Stimulated activated naive B cell treated with anti-CD40 and anti-IgM and Interleukin-4, amounts not matched to agents 10 μg/mL and 1 μg/mL and 100 μg/mL, for 72 hours (primary cell): Measurements from ENCODE around the gene WWP2.
A peak's percentile ranks its signal among the peaks of the same experiment; 100 is the strongest.
"Not testable (repeated sequence)": the region's sequence is repeated elsewhere in the genome, so short reads cannot be mapped to it uniquely, and the experiment has no call there.

ENCODE experiments used
- ATAC-seq, 2 donors: fragments of 150-1000 bp; cut with Tn5 transposase; replicated peaks; 2 replicates each; pipeline ENCODE4 v1.10.0; 2021; ENCODE audit warnings: moderate library complexity in 1 of 2
- DNase-seq: peaks from one replicate; pipeline ENCODE4 v3.0.0; 2021
- H3K27ac Mint-ChIP-seq: one replicate; pipeline ENCODE4 v1.8.0; 2022; ENCODE audit warnings: mild to moderate bottlenecking, mixed read lengths
- H3K27me3 Mint-ChIP-seq, 2 donors: one replicate each; pipeline ENCODE4 v1.8.0; 2022; ENCODE audit warnings: mixed read lengths in 2 of 2
- H3K36me3 Mint-ChIP-seq, 2 donors: one replicate each; pipeline ENCODE4 v1.8.0; 2022; ENCODE audit warnings: mixed read lengths in 2 of 2, mild to moderate bottlenecking in 1 of 2
- H3K4me1 Mint-ChIP-seq, 2 donors: one replicate each; pipeline ENCODE4 v1.8.0; 2022; ENCODE audit warnings: mixed read lengths in 2 of 2, mild to moderate bottlenecking in 1 of 2
- H3K4me3 Mint-ChIP-seq, 2 donors: one replicate each; pipeline ENCODE4 v1.8.0; 2022; ENCODE audit warnings: mild to moderate bottlenecking in 2 of 2, mixed read lengths in 2 of 2, moderate library complexity in 1 of 2
- H3K9me3 Mint-ChIP-seq, 2 donors: one replicate each; pipeline ENCODE4 v1.8.0; 2022; ENCODE audit warnings: mixed read lengths in 2 of 2, mild to moderate bottlenecking in 1 of 2

Gene WWP2

GRCh38 chr16:69761983-69762813 is at the start of gene WWP2:
WWP2 (plus strand) TSS chr16:69762332; CDS start chr16:69787011, 24,679 bp downstream.
- Mint-ChIP-seq H3K4me1 (peaks cover 28 to 33% of the 10 kb centered on the region in 2 donors), H3K4me3 (peak within 1 kb of the TSS; percentile 92 to 97), H3K27me3 (peaks cover 0 to 14% of the 10 kb centered on the region in 2 donors), H3K36me3 (peaks cover 10 to 19% of the 10 kb centered on the region in 2 donors), H3K27ac (peak within 1 kb of the TSS; percentile 99), H3K9me3 (peaks cover 0 to 5% of the 10 kb centered on the region in 2 donors)
- DNase-seq (peak; percentile 64), ATAC-seq (peak; percentile 83 to 85)

GRCh38 chr16:69712914-69713581 is 49.1 kb upstream of the WWP2 start:
- Mint-ChIP-seq H3K27ac (peak overlapping the region; percentile 31), H3K4me1 (no peaks in the 10 kb centered on the region), H3K36me3 (peaks cover 33 to 41% of the 10 kb centered on the region in 2 donors), H3K4me3 (no peak overlapping the region), H3K27me3 (no peaks in the 10 kb centered on the region), H3K9me3 (no peaks in the 10 kb centered on the region)
- DNase-seq (no peak), ATAC-seq (no peak)

GRCh38 chr16:69717066-69717465 is 45.1 kb upstream of the WWP2 start:
- H3K4me1 Mint-ChIP-seq, result no peaks in the 10 kb centered on the region
- DNase-seq (no peak), ATAC-seq (no peak)
- H3K27me3 Mint-ChIP-seq, result no peaks in the 10 kb centered on the region
- peaks cover 28 to 32% of the 10 kb centered on the region in 2 donors for H3K36me3 Mint-ChIP-seq
- no peak overlapping the region for H3K27ac Mint-ChIP-seq
- no peak overlapping the region for H3K4me3 Mint-ChIP-seq
- no peaks in the 10 kb centered on the region for H3K9me3 Mint-ChIP-seq

- DNase-seq, result no peak
- Mint-ChIP-seq H3K27ac (no peak overlapping the region), H3K9me3 (no peaks in the 10 kb centered on the region), H3K36me3 (peaks cover 21 to 28% of the 10 kb centered on the region in 2 donors), H3K27me3 (no peaks in the 10 kb centered on the region), H3K4me3 (no peak overlapping the region), H3K4me1 (peaks cover 4 to 9% of the 10 kb centered on the region in 2 donors)
- no peak for ATAC-seq
Measured at GRCh38 chr16:69718111-69718764, 43.9 kb upstream of the WWP2 start.

GRCh38 chr16:69720822-69721430 is 41.2 kb upstream of the WWP2 start:
- no peak overlapping the region for H3K4me3 Mint-ChIP-seq
- H3K27ac Mint-ChIP-seq, result no peak overlapping the region
- peaks cover 16 to 27% of the 10 kb centered on the region in 2 donors for H3K36me3 Mint-ChIP-seq

GRCh38 chr16:69721441-69721957 is 40.6 kb upstream of the WWP2 start:
- H3K4me3 Mint-ChIP-seq, result no peak overlapping the region
- no peaks in the 10 kb centered on the region for H3K27me3 Mint-ChIP-seq
- no peaks in the 10 kb centered on the region for H3K9me3 Mint-ChIP-seq
- DNase-seq (no peak), ATAC-seq (no peak)
- H3K4me1 Mint-ChIP-seq, result peaks cover 21 to 22% of the 10 kb centered on the region in 2 donors
- no peak overlapping the region for H3K27ac Mint-ChIP-seq
- peaks cover 16 to 29% of the 10 kb centered on the region in 2 donors for H3K36me3 Mint-ChIP-seq

More at GRCh38 chr16:69720822-69721430, 41.2 kb upstream of the WWP2 start:
- Mint-ChIP-seq H3K9me3 (no peaks in the 10 kb centered on the region), H3K4me1 (peaks cover 17 to 19% of the 10 kb centered on the region in 2 donors), H3K27me3 (no peaks in the 10 kb centered on the region)
- DNase-seq, result no peak
- no peak for ATAC-seq

- no peak overlapping the region for H3K4me3 Mint-ChIP-seq
- peaks cover 7 to 20% of the 10 kb centered on the region in 2 donors for H3K36me3 Mint-ChIP-seq
- H3K27ac Mint-ChIP-seq, result peak overlapping the region; percentile 51
- DNase-seq (no peak), ATAC-seq (no peak)
- peaks cover 28 to 38% of the 10 kb centered on the region in 2 donors for H3K4me1 Mint-ChIP-seq
- H3K9me3 Mint-ChIP-seq, result no peaks in the 10 kb centered on the region
- no peaks in the 10 kb centered on the region for H3K27me3 Mint-ChIP-seq
Measured at GRCh38 chr16:69724414-69724873, 37.7 kb upstream of the WWP2 start.

GRCh38 chr16:69724981-69725479 is 37.1 kb upstream of the WWP2 start:
- no peaks in the 10 kb centered on the region for H3K9me3 Mint-ChIP-seq
- H3K36me3 Mint-ChIP-seq, result peaks cover 7 to 20% of the 10 kb centered on the region in 2 donors
- ATAC-seq, result no peak
- peak overlapping the region; percentile 99 for H3K27ac Mint-ChIP-seq
- peaks cover 28 to 38% of the 10 kb centered on the region in 2 donors for H3K4me1 Mint-ChIP-seq
- peak overlapping the region; percentile 96 to 100 for H3K4me3 Mint-ChIP-seq
- no peaks in the 10 kb centered on the region for H3K27me3 Mint-ChIP-seq
- DNase-seq, result no peak

- DNase-seq (no peak), ATAC-seq (no peak)
- Mint-ChIP-seq H3K4me1 (peaks cover 28 to 38% of the 10 kb centered on the region in 2 donors), H3K9me3 (no peaks in the 10 kb centered on the region), H3K4me3 (peak overlapping the region; percentile 96 to 100), H3K27me3 (no peaks in the 10 kb centered on the region), H3K36me3 (peaks cover 7 to 20% of the 10 kb centered on the region in 2 donors), H3K27ac (peak overlapping the region; percentile 99)
Measured at GRCh38 chr16:69725480-69726312, 36.4 kb upstream of the WWP2 start.

GRCh38 chr16:69726313-69727060 is 35.6 kb upstream of the WWP2 start, which contains the start of gene NQO1:
NQO1 (minus strand) TSS chr16:69726560; CDS start chr16:69726439, 121 bp downstream.
- Mint-ChIP-seq H3K4me3 (peak within 1 kb of the TSS; percentile 96 to 100), H3K27ac (peak within 1 kb of the TSS; percentile 99), H3K4me1 (peaks cover 28 to 38% of the 10 kb centered on the region in 2 donors), H3K9me3 (no peaks in the 10 kb centered on the region), H3K27me3 (no peaks in the 10 kb centered on the region), H3K36me3 (peaks cover 3 to 16% of the 10 kb centered on the region in 2 donors)
- ATAC-seq (peak; percentile 99), DNase-seq (peak; percentile 89)

- H3K4me1 Mint-ChIP-seq, result peaks cover 24 to 32% of the 10 kb centered on the region in 2 donors
- DNase-seq (no peak), ATAC-seq (no peak)
- no peaks in the 10 kb centered on the region for H3K9me3 Mint-ChIP-seq
- H3K27me3 Mint-ChIP-seq, result no peaks in the 10 kb centered on the region
- peak overlapping the region; percentile 99 for H3K27ac Mint-ChIP-seq
- H3K36me3 Mint-ChIP-seq, result peaks cover 5 to 15% of the 10 kb centered on the region in 2 donors
- H3K4me3 Mint-ChIP-seq, result peak overlapping the region in 1 of 2 donors; percentile 96
Measured at GRCh38 chr16:69727916-69728270, 34.2 kb upstream of the WWP2 start.

- H3K27ac Mint-ChIP-seq, DNase-seq, H3K4me3 Mint-ChIP-seq, ATAC-seq, H3K9me3 Mint-ChIP-seq, H3K27me3 Mint-ChIP-seq, H3K36me3 Mint-ChIP-seq: not testable (repeated sequence)
- H3K4me1 Mint-ChIP-seq, result peaks cover 21 to 30% of the 10 kb centered on the region in 2 donors
Measured at GRCh38 chr16:69729030-69729429, 33.1 kb upstream of the WWP2 start.
